COLO668 (cell line): ENCODE results near the gene CNTNAP2.

Source experiments
- DNase-seq: peaks from one replicate; lab custom pipeline; 2025; ENCODE audit not compliant: unreplicated experiment; lab: John Stamatoyannopoulos, UW

The CNTNAP2 gene

GRCh38 chr7:147516391-147516790 lies 1399.8 kb downstream of the CNTNAP2 start:
- no peak for DNase-seq

DNA sequence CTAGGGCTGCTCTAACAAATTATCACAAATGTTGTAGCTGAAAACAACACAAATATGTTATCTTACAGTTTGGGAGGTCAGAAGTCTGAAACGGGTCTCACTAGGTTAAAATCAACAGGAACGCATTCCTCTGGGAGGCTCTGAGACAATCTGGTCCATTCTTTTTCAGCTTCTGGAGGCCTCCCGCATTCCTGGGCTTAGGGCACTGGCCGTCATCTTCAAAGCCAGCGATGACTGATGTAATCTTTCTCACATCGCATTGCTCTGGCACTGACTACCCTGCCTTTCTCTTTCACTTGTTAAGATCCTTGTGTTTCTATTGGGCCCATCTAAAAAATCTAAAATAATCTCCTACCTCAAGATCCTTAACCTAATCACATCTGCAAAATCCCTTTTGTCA lies 1402.5 kb downstream of the CNTNAP2 start:
- DNase-seq, result no peak

DNA sequence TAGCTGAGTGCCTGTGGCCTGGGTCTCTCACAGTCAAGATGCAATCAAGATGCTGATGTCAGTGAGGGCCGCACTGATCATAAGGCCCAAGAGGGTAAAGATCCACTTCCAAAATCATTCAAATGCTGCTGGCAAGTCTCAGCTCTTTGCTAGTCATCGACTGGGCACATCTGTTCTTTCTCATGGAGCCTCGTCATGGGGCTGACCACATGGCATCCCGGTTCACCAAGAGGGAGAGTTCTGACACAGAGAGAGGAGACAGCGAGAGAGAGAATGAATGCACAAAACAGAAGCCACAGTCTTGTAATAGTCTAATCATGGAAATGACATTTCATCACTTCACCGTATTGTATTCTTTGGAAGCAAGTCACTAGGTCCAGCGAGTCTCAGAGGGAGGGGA lies 1406.5 kb downstream of the CNTNAP2 start:
- DNase-seq, result no peak

GRCh38 chr7:147524726-147525250 lies 1408.2 kb downstream of the CNTNAP2 start:
- no peak for DNase-seq

- no peak for DNase-seq
Measured at GRCh38 chr7:147525325-147525724, 1408.7 kb downstream of the CNTNAP2 start.

GRCh38 chr7:147535701-147536111 lies 1419.1 kb downstream of the CNTNAP2 start:
- no peak for DNase-seq

GRCh38 chr7:147539685-147540084 lies 1423.1 kb downstream of the CNTNAP2 start:
- no peak for DNase-seq

DNA sequence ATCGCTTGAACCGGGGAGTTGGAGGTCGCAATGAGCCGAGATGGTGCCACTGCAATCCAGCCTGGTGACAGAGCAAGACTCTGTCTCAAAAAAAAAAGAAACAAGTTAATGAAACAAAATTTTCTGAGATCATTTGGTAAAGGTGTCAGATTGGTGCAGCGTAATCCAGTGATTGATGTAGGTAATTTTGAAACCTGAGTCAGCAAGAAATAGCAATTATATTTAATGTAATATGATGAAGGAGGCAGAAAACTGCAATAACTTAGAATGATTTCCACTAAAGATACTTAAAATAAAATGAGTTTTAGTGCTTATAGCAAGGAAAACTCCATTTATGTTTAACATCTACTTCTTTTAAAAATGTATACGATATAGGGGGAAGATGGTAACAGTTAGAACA lies 1424.1 kb downstream of the CNTNAP2 start:
- no peak for DNase-seq

DNA sequence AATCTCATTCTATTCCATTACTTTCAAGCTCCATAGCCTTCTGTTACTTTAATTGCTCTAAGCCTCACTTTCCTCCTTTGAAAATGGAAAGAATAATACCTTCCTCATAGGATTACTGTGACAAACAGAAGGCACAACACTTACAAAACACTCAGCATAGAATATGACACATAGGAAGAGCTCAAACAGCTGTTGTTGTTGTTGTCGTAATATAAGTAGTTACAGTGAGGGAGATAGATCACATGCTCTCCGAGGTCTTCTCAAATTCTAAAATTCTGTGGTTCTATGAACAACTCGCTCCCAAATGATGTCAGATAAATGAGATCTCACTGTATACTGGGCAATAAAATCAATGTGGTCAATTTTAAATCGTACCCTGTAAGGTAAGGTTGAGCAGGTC lies 1424.7 kb downstream of the CNTNAP2 start:
- no peak for DNase-seq

- peak; percentile 53 for DNase-seq
Measured at GRCh38 chr7:147547252-147547897, 1430.8 kb downstream of the CNTNAP2 start.

DNA sequence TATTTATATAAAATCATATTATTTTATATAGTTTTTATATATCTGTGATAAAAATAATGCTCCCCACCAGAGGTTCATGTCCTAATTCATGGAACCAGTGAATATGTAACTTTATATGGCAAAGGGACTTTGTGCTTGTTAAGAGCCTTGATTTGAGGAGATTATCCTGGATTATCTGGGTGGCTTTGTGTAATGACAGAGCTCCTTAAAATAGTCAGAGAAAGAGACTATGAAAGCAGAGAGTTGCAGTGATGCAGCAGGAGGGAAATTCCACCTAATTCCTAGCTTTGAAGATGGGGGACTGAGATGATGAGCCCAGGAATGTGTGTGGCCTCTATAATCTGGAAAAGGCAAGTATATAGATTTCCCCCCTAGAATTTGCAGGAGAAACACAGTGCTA lies 1439.7 kb downstream of the CNTNAP2 start:
- DNase-seq, result no peak

DNA sequence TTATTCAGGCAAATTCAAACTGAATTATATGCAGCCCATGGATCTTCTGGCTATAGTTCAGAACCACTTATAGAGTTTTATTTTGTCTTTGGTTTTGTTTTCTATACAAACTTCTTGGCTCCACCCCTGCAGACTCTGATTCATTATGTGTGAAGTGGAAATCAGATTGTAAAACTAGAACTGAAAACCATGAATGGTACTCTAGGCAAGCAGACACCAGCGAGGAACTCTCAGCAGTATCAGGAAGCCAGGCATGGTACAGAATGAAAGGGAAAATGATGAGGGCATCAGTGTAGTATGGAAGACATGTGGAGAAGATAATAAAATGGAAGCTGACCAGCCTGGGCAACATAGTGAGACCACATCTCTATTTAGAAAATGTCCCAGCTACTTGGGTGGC lies 1447.1 kb downstream of the CNTNAP2 start:
- DNase-seq, result no peak

GRCh38 chr7:147564786-147565476 lies 1448.3 kb downstream of the CNTNAP2 start:
- DNase-seq, result no peak

GRCh38 chr7:147567043-147567442 lies 1450.4 kb downstream of the CNTNAP2 start:
- no peak for DNase-seq

GRCh38 chr7:147569116-147569913 lies 1452.7 kb downstream of the CNTNAP2 start:
- DNase-seq, result no peak

DNA sequence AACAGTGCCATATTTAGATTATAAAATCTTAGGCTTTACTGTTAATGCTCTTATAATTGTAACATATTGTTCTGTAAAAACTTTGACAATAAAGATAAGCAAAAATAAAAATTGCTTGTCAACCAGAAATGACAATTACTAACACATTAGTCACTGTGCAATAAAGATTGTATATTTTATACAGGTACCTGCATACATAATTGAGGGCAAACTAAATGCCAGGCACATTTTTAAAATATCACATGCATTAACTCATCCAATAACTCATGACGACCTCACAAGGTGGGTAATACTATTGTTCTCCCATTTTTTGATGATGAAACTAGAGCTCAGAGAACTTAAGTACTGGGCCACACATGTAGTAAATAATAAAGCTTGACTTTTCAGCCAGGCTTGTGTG lies 1453.8 kb downstream of the CNTNAP2 start:
- DNase-seq, result no peak

- no peak for DNase-seq
Measured at GRCh38 chr7:147571436-147572185, 1455.0 kb downstream of the CNTNAP2 start.

DNA sequence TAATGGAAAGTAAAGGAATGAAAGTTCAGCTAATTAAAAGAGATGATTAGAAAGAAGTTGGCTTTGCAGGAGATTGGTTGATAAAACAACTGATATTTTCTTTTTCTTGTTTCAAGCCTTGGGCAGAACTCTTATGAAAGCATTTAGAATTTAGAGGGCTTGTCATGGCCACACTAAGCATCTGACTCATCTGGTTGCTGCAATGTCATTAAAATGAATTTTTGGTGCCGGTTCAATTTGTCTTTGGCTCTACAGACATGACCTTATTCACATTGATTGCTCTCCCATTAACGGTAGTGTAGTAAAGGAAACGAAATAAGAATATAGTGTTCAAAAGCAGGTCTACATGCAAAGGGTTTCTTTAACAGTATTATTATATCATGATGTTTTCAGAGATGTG lies 1461.6 kb downstream of the CNTNAP2 start:
- DNase-seq, result no peak

DNA sequence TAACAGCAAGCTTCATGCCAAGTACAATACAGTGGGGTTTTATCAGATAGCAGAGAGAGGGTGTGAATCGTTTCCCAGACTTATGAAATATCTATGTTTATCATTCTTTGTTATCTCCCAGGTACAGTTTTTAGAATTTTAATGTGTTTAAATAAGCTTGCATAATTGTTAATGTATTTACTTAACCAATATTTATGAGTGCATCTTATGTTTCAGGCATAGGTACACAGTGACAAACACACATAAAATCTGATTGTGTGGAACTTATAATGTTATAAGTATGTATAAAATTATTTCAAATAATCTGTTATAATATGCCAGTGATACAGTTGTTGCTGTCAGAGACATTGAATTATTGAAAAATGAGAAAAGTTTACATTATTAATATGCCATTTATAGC lies 1462.5 kb downstream of the CNTNAP2 start:
- DNase-seq, result no peak

GRCh38 chr7:147584771-147585193 lies 1468.2 kb downstream of the CNTNAP2 start:
- DNase-seq, result no peak

DNA sequence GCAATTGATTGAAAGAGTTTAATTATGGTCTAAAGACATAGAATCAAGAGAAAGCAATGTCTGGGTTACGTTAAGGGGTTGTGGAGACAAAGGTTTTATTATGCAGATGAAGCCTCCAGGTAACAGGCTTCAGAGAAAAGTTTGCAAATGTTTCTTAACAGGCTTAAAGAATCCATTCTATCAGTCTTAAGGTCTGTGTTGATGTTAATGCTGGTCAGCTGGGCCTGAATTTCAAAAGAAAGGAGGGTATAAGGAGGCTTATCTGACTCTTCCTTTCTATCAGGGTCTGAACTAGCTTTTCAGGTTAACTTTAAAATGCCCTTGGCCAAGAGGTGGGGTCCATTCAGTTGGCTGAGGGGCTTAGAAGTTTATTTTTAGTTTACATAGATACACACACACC lies 1469.5 kb downstream of the CNTNAP2 start:
- DNase-seq, result no peak
